HepG2 (cell line): Measurements from ENCODE around the gene RBCK1. TPM values are rescaled to one million over a fixed set of nuclear protein-coding genes. Genes with fewer than 3 reads are reported as not detected.

ENCODE experiments used
- CEBPG ChIP-seq: IDR thresholded peaks from 2 replicates; pipeline ENCODE4 v1.6.1; 2016
- DDIT3 ChIP-seq: sonication (generic); formaldehyde crosslinking; IDR thresholded peaks from 2 replicates; pipeline ENCODE4 v1.4.0; 2020; ENCODE audit warnings: mild to moderate bottlenecking, missing genetic modification reagents
- DNMT3B ChIP-seq: conservative IDR thresholded peaks from 2 replicates; pipeline ENCODE4 v1.6.1; 2016; ENCODE audit warnings: missing biosample characterization, control low read depth
- HOXA7 ChIP-seq: sonication (generic); formaldehyde crosslinking; IDR thresholded peaks from 2 replicates; pipeline ENCODE4 v1.8.1; 2022; ENCODE audit warnings: mild to moderate bottlenecking, missing genetic modification reagents, moderate library complexity
- JARID2 ChIP-seq: sonication (generic); formaldehyde crosslinking; IDR thresholded peaks from 2 replicates; pipeline ENCODE4 v1.8.1; 2023; ENCODE audit warnings: missing genetic modification reagents, inconsistent platforms; ENCODE audit not compliant: insufficient replicate concordance
- NFATC3 ChIP-seq: sonication (generic); formaldehyde crosslinking; IDR thresholded peaks from 2 replicates; pipeline ENCODE4 v1.5.1; 2020; ENCODE audit warnings: mild to moderate bottlenecking, missing genetic modification reagents
- PLSCR1 ChIP-seq: sonication (generic); formaldehyde crosslinking; IDR thresholded peaks from 2 replicates; pipeline ENCODE4 v1.5.0; 2020; ENCODE audit warnings: missing genetic modification reagents, mild to moderate bottlenecking, borderline replicate concordance
- SRSF4 ChIP-seq: fragments of 200-400 bp; formaldehyde crosslinking; IDR thresholded peaks from one replicate; pipeline ENCODE4 v1.6.1; 2018; ENCODE audit warnings: mild to moderate bottlenecking, low read depth, low read length, moderate library complexity; ENCODE audit not compliant: poor library complexity, severe bottlenecking
- SRY ChIP-seq: sonication (generic); formaldehyde crosslinking; IDR thresholded peaks from 2 replicates; pipeline ENCODE4 v1.8.0; 2022; ENCODE audit warnings: mild to moderate bottlenecking, missing genetic modification reagents
- SUZ12 ChIP-seq: fragments of 150-350 bp; IDR thresholded peaks from 2 replicates; pipeline ENCODE4 v1.6.1; 2014; ENCODE audit warnings: low read depth, low read length
- ZBTB2 ChIP-seq: sonication (generic); formaldehyde crosslinking; IDR thresholded peaks from 2 replicates; pipeline ENCODE4 v1.8.0; 2022; ENCODE audit warnings: low read depth, missing genetic modification reagents
- ZGPAT ChIP-seq: IDR thresholded peaks from 2 replicates; pipeline ENCODE4 v1.6.1; 2016; ENCODE audit warnings: mild to moderate bottlenecking
- ZNF17 ChIP-seq: sonication (generic); formaldehyde crosslinking; IDR thresholded peaks from 2 replicates; pipeline ENCODE4 v1.5.0; 2020; ENCODE audit warnings: mild to moderate bottlenecking, missing genetic modification reagents
- ZNF431 ChIP-seq: sonication (generic); formaldehyde crosslinking; IDR thresholded peaks from 2 replicates; pipeline ENCODE4 v1.9.0; 2022; ENCODE audit warnings: missing genetic modification reagents, low read depth, mild to moderate bottlenecking, borderline replicate concordance
- ZNF501 ChIP-seq: sonication (generic); formaldehyde crosslinking; IDR thresholded peaks from 2 replicates; pipeline ENCODE4 v1.5.1; 2020; ENCODE audit warnings: mild to moderate bottlenecking, moderate library complexity, missing genetic modification reagents
- ZNF564 ChIP-seq: sonication (generic); formaldehyde crosslinking; IDR thresholded peaks from 2 replicates; pipeline ENCODE4 v1.8.1; 2023; ENCODE audit warnings: mild to moderate bottlenecking, missing genetic modification reagents
- ZNF629 ChIP-seq: sonication (generic); formaldehyde crosslinking; conservative IDR thresholded peaks from 2 replicates; pipeline ENCODE4 v1.5.0; 2020; ENCODE audit warnings: missing genetic modification reagents
- ZNF7 ChIP-seq: IDR thresholded peaks from 2 replicates; pipeline ENCODE4 v1.6.1; 2016; ENCODE audit warnings: missing biosample characterization, missing genetic modification reagents
- ZNF710 ChIP-seq: sonication (generic); formaldehyde crosslinking; IDR thresholded peaks from 2 replicates; pipeline ENCODE4 v1.5.0; 2020; ENCODE audit warnings: mild to moderate bottlenecking, missing genetic modification reagents, borderline replicate concordance
- ZNF768 ChIP-seq: sonication (generic); formaldehyde crosslinking; IDR thresholded peaks from 2 replicates; pipeline ENCODE4 v1.4.0; 2020; ENCODE audit warnings: missing genetic modification reagents
- ZNF784 ChIP-seq: sonication (generic); formaldehyde crosslinking; IDR thresholded peaks from 2 replicates; pipeline ENCODE4 v1.5.1; 2020; ENCODE audit warnings: missing genetic modification reagents, mild to moderate bottlenecking, borderline replicate concordance
- ZSCAN21 ChIP-seq: sonication (generic); formaldehyde crosslinking; IDR thresholded peaks from 2 replicates; pipeline ENCODE4 v1.8.0; 2022; ENCODE audit warnings: mild to moderate bottlenecking, missing genetic modification reagents, moderate library complexity, borderline replicate concordance
- polyA plus RNA-seq, 8 experiments: library from polyadenylated mRNA; depleted of rRNA in 3 of 8; stranded (reverse) in 7 of 8; unstranded in 1 of 8; fragments of >200 nt; fragmentation: Illumina TruSeq in 4 of 8; extraction: Trizol in 4 of 8; gene quantifications; 2 replicates each; pipeline versions ENCODE4 v1.2.1 to v1.2.3, GENCODE V29; 2011 to 2016; ENCODE audit warnings: low read depth in 4 of 8, missing spikeins in 1 of 8, mixed read lengths in 1 of 8; ENCODE audit not compliant: insufficient read depth in 1 of 8
- total RNA-seq, 5 experiments: library from RNA; depleted of rRNA; stranded (reverse); fragments of >200 nt; fragmentation: Illumina TruSeq; extraction: Trizol; gene quantifications; 2 replicates each; pipeline ENCODE4 v1.2.3, GENCODE V29; 2016; ENCODE audit warnings: low read depth in 1 of 5

RBCK1 gene
- total and polyA plus RNA-seq, 2 of the 13 experiments (the other 11 are each of a cell fraction or from before 2014, with no cell fraction given) = 149 to 215 TPM

- TF ChIP-seq ZNF710 (CRISPR knock-in tag) (no peak; the same call in 1 of the 2 replicates), SRSF4 (no peak), NFATC3 (CRISPR knock-in tag) (no peak), ZNF7 (CRISPR knock-in tag) (no peak), ZSCAN21 (CRISPR knock-in tag) (no peak), SUZ12 (no peak), JARID2 (no peak), CEBPG (CRISPR knock-in tag) (peak; percentile 45; the same call in 1 of the 2 replicates), ZNF784 (CRISPR knock-in tag) (no peak), ZBTB2 (CRISPR knock-in tag) (no peak), ZNF768 (CRISPR knock-in tag) (no peak), SRY (CRISPR knock-in tag) (0 out of 2 replicates have a peak, but pooled peaks have one; percentile 26), ZNF629 (CRISPR knock-in tag) (no peak), HOXA7 (CRISPR knock-in tag) (no peak), ZNF501 (CRISPR knock-in tag) (no peak), ZNF17 (no peak), DNMT3B (CRISPR knock-in tag) (peak; percentile 64; the same call in 1 of the 2 replicates), PLSCR1 (CRISPR knock-in tag) (no peak), ZNF431 (no peak), ZGPAT (CRISPR knock-in tag) (peak; percentile 9; the same call in 1 of the 2 replicates), ZNF564 (CRISPR knock-in tag) (no peak), DDIT3 (CRISPR knock-in tag) (no peak)
These were observed 34.8 kb upstream of the RBCK1 start (continued) for GRCh38 chr20:373171-373890.
